GM20431 (cell line): ENCODE results near the gene SYNE1.
"Not testable (repeated sequence)": the region's sequence is repeated elsewhere in the genome, so short reads cannot be mapped to it uniquely, and the experiment has no call there.

Experiments
- in situ Hi-C: fragments of 300-500 bp; cut with MseI, MboI; formaldehyde crosslinking; loops from one replicate; pipeline ENCODE4 v1.15.0; 2020; ENCODE audit warnings: low sequenced_read_pairs; ENCODE audit not compliant: unreplicated experiment

Gene SYNE1

DNA sequence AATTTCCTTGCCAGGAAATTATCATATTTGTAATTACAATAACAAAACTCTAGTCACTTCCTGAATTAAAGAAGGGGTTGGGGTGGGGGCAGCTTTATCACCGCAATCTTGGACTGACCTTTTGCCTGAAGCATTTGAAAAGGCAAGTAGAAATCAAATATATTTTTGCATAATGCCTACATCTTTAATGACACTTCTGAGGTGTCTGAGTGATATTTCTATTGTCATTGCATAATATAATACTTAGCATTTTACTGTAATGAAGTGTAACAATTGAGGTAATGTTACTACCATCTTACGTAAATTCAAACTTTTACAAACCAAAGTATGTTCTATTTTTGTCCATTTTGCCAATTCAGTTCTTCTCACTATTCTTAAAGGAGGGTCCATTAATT is 65.2 kb downstream of the SYNE1 start:
- in situ Hi-C loops, result no loop called here

DNA sequence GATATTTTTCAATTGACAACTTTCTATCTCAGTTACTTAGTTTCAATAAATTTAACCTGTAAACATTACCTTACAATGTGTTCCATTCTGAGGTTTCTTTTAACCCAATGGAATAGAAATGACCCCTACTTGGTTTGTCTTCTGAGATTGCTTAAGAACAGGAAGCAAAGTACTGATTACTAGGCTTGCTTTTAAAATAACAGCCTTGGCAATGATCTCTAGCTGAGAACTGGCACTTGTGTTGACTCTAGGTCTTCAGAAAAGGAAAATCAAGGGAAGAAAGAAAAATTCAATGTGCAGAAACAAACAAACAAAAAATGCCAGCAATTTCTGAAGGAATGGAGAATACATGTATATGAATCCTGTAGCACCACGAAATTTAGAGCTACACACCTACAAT is 66.1 kb downstream of the SYNE1 start:
- in situ Hi-C loops, result no loop called here

DNA sequence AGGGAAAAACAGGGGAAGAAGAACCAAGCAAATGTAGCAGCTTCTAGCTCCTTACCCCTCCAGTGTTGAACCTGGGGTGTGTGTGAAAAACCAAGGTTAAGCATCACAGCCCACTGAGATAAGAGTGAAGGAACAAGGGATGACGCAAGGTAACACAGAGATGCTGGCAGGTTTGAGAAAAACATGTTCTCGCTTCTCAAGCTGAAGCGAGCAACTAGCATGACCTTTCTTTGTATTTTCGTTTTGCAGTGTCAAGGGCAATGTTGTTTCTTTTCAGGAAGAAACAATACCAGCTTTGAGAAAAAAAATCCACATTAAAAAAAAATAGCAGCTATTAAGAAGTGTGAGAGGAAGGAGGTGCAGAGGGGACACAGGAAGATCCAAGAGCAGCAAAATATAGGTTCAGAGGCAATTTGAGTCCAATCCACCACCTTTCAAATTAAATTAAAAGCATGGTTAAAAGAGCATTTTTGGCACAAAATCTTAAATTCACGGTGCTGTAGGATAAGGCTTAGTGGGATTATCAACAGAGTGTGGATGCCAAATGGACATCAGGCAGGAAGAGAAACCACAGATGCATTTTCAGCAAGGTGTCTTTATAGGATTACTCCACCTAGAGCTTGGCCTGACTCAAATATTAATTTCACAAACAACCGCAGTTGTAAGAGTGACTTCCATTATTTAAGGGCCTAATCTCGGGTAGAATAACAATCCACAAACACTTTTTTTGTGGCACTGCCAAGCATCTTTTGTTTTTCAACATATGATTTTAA is 70.9 kb downstream of the SYNE1 start:
- in situ Hi-C loops, result no loop called here

DNA sequence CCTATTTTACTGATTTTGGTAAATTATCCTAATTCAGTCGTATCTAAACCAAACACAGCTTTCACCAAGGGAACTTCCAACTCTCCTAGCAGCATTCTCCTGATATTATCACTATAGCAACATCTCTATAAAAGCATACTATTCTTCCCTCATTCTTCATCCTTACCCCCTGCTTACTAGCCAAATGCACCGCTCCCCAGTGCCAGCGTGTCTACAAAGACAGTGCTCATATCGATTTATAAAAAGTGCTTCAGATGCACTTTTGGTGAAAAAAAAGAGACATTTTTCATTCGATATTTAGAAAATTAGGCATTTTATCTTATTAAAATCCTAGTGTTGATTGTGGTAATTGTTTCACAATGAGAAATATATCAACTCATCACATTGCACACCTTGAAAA is 74.0 kb downstream of the SYNE1 start:
- in situ Hi-C loops, result no loop called here

DNA sequence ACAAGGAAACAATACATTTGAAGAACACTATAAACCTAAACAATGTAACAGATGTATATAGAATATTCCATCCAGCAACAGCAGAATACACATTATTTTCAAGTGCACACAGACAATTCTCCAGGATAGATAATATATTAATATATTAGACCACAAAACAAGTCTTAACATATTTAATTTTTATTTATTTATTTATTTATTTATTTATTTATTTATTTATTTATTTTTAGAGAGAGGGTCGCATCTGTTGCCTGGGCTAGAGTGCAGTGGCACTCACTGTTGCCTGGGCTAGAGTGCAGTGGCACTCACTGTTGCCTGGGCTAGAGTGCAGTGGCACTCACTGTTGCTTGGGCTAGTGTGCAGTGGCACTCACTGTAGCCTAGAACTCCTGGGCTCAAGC is 78.4 kb downstream of the SYNE1 start:
- in situ Hi-C loops, result not testable (repeated sequence)

DNA sequence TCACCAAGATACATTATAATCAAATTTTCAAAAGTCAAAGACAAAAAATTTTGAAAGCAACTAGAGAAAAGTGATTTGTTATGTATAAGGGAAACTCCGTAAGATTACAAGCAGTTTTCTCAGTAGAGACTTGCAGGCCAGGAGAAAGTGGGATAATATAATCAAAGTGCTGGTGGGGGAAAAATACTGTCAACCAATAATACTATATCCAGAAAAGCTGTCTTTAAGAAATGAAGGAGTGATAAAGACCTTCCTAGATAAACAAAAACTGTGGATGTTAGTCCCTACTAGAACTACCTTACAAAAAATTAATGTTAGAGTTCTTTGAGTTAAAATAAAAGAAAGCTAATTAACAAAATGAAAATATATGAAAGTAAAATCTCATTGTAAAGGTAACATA is 79.7 kb downstream of the SYNE1 start:
- in situ Hi-C loops, result no loop called here

DNA sequence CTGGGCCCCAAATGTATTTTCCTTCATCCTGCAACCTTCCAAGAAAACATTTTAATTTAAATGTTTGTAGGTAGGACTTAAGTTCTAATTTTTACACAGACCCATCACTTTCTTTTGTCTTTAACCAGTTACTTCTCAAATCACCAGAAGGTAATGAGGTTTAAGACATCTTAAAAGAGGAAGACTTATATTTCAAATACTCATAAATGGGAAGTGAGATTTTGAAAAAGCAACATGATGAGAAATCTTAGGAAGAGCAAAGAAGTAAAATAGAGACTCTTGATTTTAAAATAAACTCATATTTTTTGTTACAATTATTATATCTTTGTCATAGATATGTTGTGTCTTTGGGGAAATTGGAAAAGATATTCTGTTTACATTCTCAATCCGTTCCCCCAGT is 82.3 kb downstream of the SYNE1 start:
- in situ Hi-C loops, result no loop called here

DNA sequence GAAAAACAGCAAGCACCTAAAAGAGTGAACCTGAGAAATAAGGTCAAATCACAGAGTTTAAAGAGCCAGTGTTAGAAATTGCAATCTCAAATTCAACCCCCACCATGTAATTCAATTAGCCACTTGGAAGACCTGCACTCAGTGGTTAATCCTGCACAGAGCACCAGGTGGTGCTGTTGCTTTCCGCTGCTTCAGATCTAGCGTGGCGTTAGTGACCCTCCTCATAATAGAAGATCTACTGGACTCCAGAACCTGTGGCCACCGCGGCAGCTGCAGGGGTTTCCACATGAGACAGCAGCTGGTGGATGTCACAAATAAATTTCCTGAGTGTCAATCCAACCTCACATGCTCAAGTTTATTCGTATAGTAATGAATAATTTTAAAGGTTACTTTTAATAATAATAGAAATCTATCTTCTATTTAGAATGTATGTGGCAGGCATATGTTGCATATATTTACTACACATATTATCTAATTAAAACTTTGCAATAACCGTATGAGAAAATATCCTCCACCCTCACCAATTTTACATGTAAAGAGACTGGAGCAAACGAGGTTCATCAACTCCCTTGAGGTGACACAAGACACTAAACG is 84.4 kb downstream of the SYNE1 start:
- in situ Hi-C loops, result no loop called here

DNA sequence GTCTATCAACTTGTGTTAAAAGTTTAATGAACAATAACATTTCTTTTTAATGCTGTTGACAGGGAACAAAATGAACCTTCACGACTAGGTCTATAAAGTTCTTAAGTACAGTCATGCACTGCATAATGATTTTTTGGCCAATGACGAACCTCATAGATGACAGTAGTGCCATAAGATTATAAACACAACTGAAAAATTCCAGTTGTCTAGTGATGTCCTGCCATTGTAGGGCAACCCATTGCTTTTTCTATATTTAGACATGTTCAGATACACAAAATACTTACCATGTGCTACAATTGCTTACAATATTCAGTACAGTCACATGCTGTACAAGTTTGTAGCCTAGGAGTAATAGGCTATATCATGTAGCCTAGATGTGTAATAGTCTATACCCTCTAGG is 93.6 kb downstream of the SYNE1 start:
- in situ Hi-C loops, result no loop called here

DNA sequence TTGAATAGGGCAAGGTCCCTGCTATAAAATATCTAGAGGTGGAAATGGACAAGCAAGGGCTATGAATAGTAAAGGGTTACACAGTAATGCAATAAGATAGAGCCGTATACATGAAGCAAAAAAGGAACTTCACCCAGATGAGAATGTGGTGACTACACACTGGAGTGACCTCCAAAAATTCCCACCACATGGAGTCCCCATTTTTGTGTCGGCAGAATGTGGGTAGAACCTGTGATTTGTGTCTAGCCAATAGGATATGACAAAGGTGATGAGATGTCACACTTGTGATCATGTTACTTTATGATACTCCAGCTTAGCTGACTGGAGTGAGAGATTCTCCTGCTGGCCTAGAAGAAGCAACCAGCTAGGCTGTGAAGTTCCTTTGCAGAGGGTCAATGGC is 96.8 kb downstream of the SYNE1 start:
- in situ Hi-C loops, result no loop called here

DNA sequence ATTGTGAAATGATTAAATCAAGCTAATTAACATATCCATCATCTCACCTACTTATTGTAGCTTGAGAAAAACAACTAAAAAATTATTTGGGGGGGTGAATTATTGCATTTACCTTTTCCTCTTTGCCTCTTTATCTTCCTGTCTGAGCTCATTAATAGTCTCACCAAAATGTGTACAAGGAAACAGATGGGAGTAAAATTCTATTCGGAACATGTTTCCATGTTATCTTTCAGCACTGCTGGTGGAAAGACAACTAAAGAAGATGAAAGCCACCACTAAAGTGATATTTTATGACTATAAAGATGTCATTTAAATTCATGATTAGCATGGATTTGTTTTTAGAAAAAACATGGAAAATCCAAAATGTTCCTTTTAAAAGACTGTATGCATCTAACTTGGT is 102.6 kb downstream of the SYNE1 start:
- in situ Hi-C loops, result no loop called here

DNA sequence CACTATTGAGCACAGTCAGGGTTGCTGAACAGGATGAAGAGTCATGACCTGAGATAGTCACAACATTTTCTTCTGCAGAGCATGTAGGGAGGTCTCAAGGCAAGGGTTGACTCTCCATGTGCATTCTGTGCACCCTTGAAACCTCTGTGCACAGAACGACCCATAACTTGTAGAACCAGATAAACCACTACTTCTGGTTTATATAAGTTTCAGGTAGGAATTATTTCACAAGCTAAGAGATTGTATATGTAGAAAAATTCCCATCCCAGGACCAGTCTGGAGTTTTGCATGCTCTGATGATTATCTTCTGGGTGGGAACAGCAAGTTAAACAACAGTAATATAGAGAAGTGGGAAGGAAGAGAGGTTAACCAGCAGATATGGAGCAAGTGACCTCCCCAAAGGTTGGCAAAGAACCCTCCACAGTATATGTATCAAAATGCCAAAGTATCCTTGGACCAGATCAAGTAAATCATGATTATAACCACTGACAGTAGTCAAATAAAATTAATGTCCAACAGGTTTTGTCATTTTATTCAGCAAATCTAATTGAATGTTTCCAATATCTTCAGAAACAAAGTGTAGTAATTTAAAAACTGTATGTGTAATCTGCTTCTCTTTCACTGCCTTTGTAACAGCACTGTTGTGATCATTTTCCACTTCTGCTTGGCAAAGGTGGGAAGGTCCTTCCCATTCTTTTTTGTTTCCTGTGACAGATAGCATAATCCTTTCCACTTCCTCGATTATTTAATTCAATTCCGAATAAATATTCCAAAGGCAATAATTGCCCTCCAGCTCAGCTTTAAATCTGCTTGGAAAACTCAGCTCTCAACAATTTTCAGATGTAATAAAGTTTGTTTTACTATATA is 104.4 kb downstream of the SYNE1 start:
- in situ Hi-C loops, result no loop called here

DNA sequence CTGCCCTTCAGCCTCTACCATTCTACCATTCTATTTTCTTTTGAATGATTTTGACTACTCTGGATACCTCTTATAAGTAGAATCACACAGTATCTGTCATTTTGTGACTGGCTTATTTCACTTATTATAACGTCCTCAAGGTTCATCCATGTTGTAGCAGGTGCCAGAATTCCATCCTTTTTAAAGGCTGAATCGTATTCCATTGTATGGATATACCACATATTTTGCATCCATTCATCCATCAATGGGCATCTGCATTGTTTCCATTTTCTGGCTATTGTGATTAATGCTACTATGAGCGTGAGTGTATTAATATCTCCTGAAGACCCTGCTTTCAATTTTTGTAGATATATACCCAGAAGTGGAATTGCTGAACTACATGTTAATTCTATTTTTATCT is 105.5 kb downstream of the SYNE1 start:
- in situ Hi-C loops, result no loop called here

DNA sequence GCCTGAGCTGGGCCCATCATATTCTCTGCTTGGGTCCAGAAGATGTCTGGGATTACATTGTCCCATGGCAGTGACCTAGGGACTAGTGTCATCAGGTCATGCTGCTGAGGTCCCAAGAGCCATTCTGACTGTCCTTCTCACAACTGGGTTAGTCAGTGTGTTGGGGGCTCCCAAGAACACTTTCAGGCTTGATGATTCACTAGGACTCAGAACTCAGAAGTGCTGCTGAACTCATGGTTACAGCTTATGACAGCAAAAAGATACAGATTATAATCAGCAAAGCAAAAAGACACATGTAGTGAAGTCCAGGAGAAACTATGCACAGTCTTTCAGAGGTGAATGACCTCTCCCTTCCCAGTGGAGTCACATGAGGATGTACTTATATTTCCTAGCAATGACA is 107.8 kb downstream of the SYNE1 start:
- in situ Hi-C loops, result no loop called here

DNA sequence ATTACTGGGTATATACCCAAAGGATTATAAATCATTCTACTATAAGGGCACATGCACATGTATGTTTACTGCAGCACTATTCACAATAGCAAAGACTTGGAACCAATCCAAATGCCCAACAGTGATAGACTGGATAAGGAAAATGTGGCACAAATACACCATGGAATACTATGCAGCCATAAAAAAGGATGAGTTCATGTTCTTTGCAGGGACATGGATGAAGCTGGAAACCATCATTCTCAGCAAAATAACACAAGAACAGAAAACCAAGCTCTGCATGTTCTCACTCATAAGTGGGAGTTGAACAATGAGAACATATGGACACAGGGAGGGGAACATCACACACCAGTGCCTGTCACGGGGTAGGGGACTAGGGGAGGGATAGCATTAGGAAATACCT is 123.0 kb downstream of the SYNE1 start:
- in situ Hi-C loops, result not testable (repeated sequence)

DNA sequence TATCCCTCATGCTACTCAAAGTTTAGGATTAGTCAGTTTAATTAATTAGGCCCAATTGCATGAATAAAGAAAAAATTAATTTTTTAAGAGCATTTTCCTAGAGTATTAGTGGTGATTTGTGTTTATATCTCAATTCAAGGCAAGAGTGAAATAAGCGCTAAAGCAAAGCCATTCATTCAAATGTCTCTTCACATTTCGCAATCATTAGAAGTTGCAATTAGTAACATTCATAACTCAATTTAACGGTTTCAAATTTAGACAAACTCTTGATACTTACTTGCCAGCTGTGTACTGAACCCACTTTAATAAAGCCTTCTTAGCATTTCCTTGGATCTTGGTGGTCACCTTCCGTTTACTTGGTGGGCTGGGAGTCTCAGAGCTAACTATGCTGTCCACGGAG is 127.2 kb downstream of the SYNE1 start:
- in situ Hi-C loops, result no loop called here

DNA sequence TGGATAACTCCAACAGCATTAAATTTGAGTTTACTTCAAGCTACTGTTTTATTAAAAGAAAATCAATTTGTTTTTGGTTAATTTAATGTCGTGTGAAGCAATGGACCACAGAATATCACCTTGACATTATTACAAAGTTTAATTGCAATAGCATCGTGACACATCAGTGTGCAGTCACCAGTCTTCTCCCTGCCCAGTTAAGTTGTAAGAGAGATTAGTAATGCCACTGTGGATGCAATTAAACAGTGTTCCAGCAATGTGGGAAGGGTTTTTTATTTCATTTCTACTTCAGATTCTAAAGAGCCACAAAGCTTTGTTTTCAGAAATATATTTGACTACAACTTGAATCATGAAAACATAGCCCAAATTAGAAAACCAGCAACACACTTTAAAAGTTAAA is 128.7 kb downstream of the SYNE1 start:
- in situ Hi-C loops, result no loop called here

DNA sequence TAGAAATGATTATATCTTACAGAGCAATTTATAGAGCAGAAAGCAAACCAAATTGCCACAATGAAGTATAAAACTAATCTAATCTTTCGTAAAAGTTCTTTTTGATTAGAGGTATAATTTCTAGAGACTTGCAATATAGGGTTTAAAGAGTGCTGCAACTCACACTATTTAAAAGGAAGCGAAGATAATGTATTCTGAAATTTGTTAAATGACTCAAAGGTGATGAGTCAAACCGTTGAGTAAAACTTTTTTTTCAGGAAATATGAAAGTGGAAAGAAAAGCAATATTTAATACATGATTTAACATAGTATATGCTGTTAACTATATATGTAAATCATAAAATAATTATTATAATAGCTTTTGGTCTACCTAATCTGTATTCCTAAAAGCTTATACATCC is 133.6 kb downstream of the SYNE1 start:
- in situ Hi-C loops, result no loop called here

DNA sequence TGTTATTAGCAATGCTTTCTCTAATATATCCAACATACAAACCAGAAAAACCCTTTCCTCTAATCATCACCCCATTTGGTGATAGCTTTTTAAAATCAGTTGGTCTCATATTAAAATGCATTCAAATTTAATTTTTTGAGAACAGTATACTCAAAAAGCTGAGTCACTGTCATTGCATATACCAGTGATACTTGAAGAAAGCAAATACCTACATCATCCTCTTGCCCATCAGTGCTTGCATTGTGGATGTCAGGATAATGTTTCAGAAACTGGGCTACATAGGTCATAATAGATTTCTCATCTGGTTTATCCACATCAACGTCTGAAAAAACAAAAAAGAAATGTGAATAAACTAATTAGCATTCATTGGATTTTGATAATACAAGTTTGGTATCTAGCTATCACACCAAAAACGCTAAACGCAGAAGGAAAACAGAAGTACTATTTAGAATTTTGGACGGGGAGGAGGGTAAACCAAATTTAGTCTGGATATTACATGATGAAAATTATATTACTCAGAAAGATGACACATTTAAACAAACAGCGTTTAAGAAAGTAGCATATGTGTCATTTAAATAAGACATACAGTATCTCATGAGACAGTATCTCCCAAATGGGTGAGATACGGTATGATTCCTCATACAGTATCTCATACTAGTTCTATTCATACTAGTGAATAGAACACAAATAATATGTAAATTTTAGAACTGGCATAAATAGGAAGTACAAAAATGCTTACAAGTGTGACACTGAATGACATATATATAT is 134.6 kb downstream of the SYNE1 start:
- in situ Hi-C loops, result no loop called here

DNA sequence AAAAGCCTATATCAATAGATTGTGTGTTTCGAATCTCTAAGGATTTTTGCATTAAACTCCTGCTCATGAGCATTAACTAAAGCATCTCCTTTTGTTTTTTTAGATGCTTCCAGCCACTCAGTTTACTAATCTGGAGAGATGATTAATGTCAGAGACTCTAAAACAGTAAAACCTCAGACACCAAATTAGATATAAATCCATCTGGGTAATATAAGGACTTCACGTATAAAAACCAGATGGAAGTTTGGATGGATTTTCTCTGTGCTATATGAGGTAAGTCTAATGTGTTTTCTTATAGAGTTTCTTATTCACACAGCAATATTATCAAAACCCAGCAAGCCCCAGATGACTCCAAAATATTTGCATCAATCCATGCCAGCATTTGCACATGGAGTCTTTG is 137.2 kb downstream of the SYNE1 start:
- in situ Hi-C loops, result no loop called here
